Endothelial cell (in vitro differentiated cells): Measurements from ENCODE around the gene CTDSP1. TPM values are rescaled to one million over a fixed set of nuclear protein-coding genes. Genes with fewer than 3 reads are reported as not detected.
A peak's percentile ranks its signal among the peaks of the same experiment; 100 is the strongest.

Source experiments
- DNase-seq: peaks from one replicate; pipeline ENCODE4 v3.0.0; 2021; ENCODE audit warnings: low spot score
- H3K27ac Mint-ChIP-seq: one replicate; pipeline ENCODE4 v1.8.0; 2021; ENCODE audit warnings: mixed read lengths, inconsistent platforms; ENCODE audit not compliant: unreplicated experiment
- H3K27me3 Mint-ChIP-seq: one replicate; pipeline ENCODE4 v1.8.0; 2021; ENCODE audit warnings: mild to moderate bottlenecking, moderate library complexity, mixed read lengths, inconsistent platforms; ENCODE audit not compliant: unreplicated experiment
- H3K36me3 Mint-ChIP-seq: one replicate; pipeline ENCODE4 v1.8.0; 2021; ENCODE audit warnings: mild to moderate bottlenecking, low read depth, mixed read lengths, inconsistent platforms; ENCODE audit not compliant: unreplicated experiment
- H3K4me1 Mint-ChIP-seq: one replicate; pipeline ENCODE4 v1.8.0; 2021; ENCODE audit warnings: mild to moderate bottlenecking, mixed read lengths, inconsistent platforms; ENCODE audit not compliant: unreplicated experiment
- H3K4me3 Mint-ChIP-seq: one replicate; pipeline ENCODE4 v1.8.0; 2021; ENCODE audit warnings: mild to moderate bottlenecking, mixed read lengths, inconsistent platforms; ENCODE audit not compliant: unreplicated experiment
- H3K9me3 Mint-ChIP-seq: one replicate; pipeline ENCODE4 v1.8.0; 2021; ENCODE audit warnings: mixed read lengths, inconsistent platforms; ENCODE audit not compliant: unreplicated experiment
- total RNA-seq: library from RNA; stranded (reverse); fragmentation: NEBNext Ultra II Directional; extraction: Animal tissue kit (Norgen Biotek cat#: 25700); gene quantifications from one replicate; pipeline ENCODE4 v1.2.1, GENCODE V29; 2021; ENCODE audit not compliant: unreplicated experiment
- TF ChIP-seq, protein P1 (sequence below): fragments of 200-600 bp; sonication (generic); IDR thresholded peaks from one replicate; pipeline ENCODE4 v1.5.0; 2021; ENCODE audit warnings: antibody characterized with exemption; ENCODE audit not compliant: unreplicated experiment

Gene CTDSP1
- total RNA-seq, 1 donor from 2014 or later: 106 TPM

DNA sequence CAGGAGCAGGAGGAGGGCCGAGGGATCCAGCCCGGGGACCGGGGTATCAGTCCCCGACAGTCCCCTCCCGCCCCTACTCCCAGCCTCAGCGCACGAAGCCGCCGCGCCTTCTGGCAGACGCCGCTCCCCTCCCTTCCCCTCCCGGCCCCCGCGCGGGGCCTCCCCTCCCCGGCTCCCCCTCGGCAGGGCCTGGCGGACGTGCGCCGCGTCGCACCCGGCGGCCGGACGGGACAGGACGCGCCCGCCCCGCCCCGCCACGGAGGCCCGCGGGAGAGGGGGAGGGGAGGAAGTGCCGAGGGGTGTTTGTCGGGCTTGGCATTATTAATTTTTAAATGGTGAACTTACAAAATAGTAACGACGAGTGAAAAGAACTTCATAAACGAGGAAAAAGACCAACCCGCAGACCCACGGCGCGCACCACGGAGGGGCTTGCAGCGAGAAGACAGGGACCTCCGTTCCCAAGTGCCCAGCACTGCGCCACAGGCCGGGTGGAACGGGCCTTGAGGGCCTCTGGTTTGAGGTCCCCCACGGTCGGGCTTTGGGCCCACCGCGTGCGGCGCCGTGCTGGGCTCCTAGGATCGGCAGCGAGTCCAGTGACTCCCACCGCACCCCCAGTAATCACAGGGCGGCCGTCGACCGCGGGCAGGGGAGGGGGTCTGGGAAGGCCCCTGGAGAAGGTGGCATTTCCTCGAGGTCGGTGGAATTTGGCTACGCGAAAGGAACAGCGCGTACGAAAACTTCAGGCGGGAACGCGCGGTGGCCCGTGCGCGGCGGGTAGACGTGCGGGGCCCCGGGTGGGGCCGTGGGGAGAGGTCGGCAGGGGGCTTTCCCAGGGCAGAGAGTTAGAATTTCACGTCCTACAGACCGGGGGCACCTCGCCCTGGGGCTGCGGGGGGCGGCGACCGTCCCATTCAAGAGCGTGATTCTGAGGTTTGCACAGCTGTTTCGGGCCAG is 954 bp upstream of the CTDSP1 start:
- H3K27me3 Mint-ChIP-seq: peaks cover 10% of the 10 kb centered on the region
- H3K4me1 Mint-ChIP-seq: peaks cover 18% of the 10 kb centered on the region
- H3K36me3 Mint-ChIP-seq: peaks cover 5% of the 10 kb centered on the region
- H3K4me3 Mint-ChIP-seq: peak overlapping the region; percentile 74
- TF ChIP-seq, protein P1, sequence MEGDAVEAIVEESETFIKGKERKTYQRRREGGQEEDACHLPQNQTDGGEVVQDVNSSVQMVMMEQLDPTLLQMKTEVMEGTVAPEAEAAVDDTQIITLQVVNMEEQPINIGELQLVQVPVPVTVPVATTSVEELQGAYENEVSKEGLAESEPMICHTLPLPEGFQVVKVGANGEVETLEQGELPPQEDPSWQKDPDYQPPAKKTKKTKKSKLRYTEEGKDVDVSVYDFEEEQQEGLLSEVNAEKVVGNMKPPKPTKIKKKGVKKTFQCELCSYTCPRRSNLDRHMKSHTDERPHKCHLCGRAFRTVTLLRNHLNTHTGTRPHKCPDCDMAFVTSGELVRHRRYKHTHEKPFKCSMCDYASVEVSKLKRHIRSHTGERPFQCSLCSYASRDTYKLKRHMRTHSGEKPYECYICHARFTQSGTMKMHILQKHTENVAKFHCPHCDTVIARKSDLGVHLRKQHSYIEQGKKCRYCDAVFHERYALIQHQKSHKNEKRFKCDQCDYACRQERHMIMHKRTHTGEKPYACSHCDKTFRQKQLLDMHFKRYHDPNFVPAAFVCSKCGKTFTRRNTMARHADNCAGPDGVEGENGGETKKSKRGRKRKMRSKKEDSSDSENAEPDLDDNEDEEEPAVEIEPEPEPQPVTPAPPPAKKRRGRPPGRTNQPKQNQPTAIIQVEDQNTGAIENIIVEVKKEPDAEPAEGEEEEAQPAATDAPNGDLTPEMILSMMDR: no peak
- peak overlapping the region; percentile 74 for H3K27ac Mint-ChIP-seq
- H3K9me3 Mint-ChIP-seq: no peaks in the 10 kb centered on the region
- peak; percentile 63 for DNase-seq

DNA sequence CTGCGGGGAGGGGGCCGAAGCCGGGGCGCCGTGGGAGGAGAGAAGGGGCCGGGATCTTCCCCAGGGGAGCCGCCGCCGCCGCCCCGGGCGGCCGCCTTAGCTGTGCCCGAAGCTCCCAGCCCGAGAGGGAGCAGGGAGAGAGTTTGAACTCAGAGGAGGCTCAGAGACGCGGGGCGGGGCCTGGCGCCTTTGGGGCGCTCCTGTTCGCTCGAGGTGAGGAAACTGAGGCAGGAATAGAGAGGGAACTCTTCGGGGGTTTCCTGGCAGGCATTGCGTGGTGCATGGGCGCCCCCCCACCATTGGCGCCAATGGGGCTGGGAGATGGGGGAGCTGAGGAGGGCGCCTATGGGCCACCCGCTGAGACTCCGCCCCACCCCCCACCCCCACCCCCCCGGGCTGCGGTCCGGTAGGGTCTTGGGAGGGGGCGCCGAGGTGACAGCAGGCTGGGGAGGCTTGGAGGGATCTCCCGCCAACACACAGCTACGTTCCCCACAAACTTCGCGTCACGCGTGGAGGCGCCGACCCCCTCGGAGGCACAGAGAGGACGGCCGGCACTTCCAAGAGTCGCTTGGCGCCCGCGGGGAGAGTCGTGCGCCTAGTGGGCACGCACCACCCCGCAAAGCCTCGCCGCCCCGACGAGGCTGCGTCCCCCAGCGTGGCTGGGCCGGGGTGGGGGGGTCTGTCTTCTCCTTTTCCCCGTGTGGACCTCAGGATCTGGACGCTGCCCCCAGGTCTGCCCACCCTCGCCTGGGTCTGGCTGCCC is 680 bp downstream of the CTDSP1 start:
- DNase-seq: peak; percentile 39
- H3K27me3 Mint-ChIP-seq: peaks cover 13% of the 10 kb centered on the region
- H3K4me3 Mint-ChIP-seq: peak overlapping the region; percentile 97
- H3K27ac Mint-ChIP-seq: peak overlapping the region; percentile 70
- H3K9me3 Mint-ChIP-seq: no peaks in the 10 kb centered on the region
- H3K4me1 Mint-ChIP-seq: peaks cover 24% of the 10 kb centered on the region
- TF ChIP-seq, protein P1: no peak
- peaks cover 10% of the 10 kb centered on the region for H3K36me3 Mint-ChIP-seq

DNA sequence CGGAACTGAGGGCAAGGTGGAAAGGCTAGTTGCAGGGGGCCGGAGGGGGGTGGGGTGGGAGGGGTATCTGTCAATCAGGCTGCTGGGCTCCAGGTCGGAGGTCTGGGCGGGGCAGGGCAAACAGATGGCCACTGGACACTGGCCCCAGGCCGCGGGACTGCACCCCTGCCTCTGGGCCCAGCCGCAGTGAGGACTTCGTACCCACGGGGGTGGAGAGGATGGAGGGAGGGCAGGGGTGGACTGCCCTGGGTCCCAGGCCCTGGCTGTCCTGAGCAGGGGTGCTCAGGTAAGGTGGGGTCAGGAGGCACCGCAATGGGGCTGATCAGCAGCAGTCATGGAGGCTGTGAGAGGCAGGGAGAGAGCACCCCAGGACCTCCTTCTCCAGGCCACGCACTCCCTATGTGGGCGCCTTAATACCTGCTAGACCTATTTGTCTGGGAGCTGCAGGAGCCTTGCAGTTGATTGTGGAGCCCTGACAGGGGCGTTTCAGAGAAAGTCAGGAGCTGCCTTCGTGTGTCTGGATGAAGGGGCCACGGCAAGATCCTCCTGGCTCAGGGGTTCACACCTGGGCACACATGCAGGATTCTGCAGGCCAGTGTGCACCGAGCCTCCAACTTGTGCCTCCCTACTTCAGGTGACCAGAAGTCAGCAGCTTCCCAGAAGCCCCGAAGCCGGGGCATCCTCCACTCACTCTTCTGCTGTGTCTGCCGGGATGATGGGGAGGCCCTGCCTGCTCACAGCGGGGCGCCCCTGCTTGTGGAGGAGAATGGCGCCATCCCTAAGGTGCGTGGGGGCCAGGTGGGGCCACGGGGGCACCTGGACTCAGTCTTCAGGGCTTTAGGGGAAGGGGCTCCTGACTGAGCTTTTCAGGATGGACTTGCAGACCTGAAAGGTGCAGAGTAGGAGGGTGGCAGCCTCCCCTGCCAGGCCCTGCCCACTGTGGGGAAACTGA is 1.5 kb downstream of the CTDSP1 start:
- no peak for DNase-seq
- peak overlapping the region; percentile 31 for H3K4me3 Mint-ChIP-seq
- no peaks in the 10 kb centered on the region for H3K9me3 Mint-ChIP-seq
- H3K27ac Mint-ChIP-seq: no peak overlapping the region
- H3K36me3 Mint-ChIP-seq: peaks cover 10% of the 10 kb centered on the region
- peaks cover 24% of the 10 kb centered on the region for H3K4me1 Mint-ChIP-seq
- peaks cover 13% of the 10 kb centered on the region for H3K27me3 Mint-ChIP-seq
- TF ChIP-seq, protein P1: no peak

DNA sequence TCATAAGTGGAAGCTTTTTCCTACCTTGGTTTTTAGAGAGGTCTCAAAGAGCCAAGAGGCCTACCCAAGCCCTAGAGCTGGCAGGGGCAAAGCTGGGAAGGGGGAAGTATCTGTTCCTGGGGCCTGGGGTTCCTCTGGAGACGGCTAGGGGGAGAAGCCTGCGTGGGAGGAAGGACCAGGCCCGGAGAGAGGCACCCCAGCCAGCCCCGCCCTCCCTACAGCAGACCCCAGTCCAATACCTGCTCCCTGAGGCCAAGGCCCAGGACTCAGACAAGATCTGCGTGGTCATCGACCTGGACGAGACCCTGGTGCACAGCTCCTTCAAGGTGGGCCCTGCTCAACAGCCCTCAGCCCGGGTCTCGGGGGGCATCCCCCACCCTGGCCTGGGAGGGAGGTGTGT is 2.2 kb downstream of the CTDSP1 start:
- no peaks in the 10 kb centered on the region for H3K9me3 Mint-ChIP-seq

More for the DNA sequence above, 2.2 kb downstream of the CTDSP1 start:
- peaks cover 21% of the 10 kb centered on the region for H3K4me1 Mint-ChIP-seq
- DNase-seq: no peak
- no peak overlapping the region for H3K4me3 Mint-ChIP-seq
- TF ChIP-seq, protein P1: no peak
- H3K27me3 Mint-ChIP-seq: peaks cover 13% of the 10 kb centered on the region
- peaks cover 10% of the 10 kb centered on the region for H3K36me3 Mint-ChIP-seq
- no peak overlapping the region for H3K27ac Mint-ChIP-seq
